HT-29 (cell line): ENCODE results near the gene PAIP2. TPM values are rescaled to one million over a fixed set of nuclear protein-coding genes. Genes with fewer than 3 reads are reported as not detected.
"Not testable (repeated sequence)": the region's sequence is repeated elsewhere in the genome, so short reads cannot be mapped to it uniquely, and the experiment has no call there.

Experiments
- DNase-seq: peaks from one replicate; pipeline ENCODE4 v3.0.0-alpha.2; 2015; ENCODE audit warnings: low spot score
- total RNA-seq: library from RNA; depleted of rRNA; stranded (reverse); fragments of >200 nt; shearing (Covaris generic); gene quantifications from 2 replicates; pipeline ENCODE4 v1.2.3, GENCODE V29; 2014

The PAIP2 gene
- total RNA-seq, 1 experiment from 2014 or later: 29.4 TPM

DNA sequence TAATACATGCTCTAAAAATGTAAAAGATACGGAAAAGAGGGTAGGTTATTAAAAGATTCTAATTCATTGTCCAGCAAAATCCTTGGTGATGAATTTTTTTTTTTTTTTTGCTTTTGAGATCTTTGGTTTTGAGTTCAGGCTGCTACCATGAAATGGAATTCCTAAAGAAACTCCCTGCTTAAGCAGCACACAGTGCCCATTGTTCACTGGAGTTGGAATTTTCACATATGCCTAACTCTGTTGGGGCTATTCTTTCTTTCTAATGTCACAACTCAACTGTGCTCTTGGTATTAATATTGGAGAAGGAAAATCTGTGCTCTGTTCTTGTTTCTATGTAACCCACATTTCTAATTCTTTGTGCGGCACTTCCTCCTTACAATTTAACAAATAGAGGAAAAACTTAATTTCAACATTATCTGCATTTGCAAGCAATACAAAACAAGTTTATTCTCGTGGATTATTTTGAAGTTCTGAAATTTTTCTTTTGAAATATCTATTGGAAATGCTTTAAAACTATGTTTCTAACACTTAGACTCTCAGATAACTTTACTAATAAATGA lies 26.5 kb upstream of the PAIP2 start:
- DNase-seq: no peak

DNA sequence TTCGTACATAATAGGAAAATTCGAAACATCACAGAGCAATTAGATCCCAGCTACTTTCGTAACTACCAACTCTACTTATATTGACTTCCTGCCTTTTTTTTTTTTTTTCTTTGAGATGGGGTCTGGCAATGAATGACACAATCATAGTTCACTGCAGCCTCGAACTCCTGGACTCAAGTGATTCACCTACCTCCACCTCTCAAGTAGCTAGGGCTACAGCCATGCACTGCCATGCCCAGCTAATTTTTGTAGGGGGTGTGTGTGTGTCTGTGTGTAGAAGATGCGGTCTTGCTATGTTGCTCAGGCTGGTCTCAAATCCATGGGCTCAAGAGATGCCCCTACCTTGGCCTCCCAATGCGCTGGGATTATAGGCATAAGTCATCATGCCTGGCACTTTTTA lies 5.8 kb upstream of the PAIP2 start:
- DNase-seq: no peak

DNA sequence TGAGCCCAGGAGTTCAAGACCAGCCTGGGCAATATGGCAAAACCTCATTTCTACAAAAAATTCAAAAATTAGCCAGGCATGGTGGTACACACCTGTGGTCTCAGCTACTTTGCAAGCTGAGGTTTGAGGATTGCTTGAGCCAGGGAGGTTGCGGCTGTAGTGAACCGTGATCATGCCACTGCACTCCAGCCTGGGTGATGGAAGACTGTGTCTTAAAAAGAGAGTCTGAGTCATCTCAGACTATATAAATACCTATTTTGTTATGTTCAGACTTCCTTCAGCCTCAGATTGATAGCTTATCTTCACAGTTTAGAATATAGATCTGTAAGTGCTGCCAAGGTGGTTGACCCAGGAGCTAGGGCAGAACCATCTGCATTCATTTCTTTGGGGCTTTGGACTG lies 1.6 kb upstream of the PAIP2 start:
- no peak for DNase-seq

DNA sequence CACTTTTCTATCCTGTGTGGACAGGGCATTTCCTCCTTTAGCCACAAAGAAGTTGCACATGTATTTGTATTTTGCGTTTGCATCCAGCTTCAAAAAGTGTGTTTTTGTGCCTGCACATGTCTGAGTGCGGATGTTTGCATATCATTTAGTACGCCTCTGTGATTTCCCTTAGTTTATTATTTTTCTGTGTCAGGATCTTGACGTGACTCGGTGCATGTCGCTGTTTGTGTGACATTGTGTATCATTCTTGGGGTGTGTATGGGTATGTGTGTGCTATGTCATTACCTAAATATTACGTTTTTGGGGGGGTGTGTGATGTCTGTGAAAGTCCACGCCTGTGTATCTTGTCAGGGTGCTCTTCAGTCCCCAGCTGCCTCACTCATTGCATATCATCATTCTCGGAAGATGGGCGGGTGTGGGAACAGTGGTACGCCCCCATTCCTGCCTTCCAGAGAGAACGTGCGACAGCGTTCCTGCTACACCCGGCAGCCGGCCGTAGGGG lies 416 bp upstream of the PAIP2 start:
- DNase-seq: no peak

DNA sequence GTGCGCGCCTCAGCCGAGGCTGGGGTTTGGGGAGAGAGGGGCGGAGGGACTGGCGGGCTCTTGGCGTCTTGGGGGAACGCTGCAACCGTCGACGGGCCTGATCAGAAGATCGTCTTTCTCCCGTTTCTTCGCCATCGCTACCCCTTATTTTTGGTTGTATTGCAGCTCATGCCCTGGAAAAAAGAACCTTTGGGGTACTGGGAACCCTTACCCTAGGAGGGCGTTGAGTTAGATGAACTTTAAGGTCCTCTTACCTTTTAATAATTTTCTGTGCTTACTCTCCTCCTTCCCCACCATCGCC lies 719 bp downstream of the PAIP2 start:
- peak; percentile 35 for DNase-seq

DNA sequence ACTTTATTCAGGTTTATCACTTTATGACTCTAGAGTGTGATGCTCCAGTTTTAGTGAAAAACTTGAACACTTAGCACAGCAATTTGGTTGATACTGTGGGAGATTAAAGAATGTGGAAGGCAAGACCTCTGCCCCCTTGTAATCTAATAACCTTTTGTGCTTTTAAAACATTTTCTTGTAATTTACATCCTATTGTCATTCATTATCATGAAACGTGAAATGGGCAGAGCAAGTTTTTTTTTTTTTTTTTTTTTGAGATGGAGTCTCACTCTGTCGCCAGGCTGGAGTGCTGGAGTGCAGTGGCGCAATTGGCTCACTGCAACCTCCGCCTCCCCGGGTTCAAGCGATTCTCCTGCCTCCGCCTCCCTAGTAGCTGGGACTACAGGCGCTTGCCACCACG lies 1.8 kb downstream of the PAIP2 start:
- no peak for DNase-seq

DNA sequence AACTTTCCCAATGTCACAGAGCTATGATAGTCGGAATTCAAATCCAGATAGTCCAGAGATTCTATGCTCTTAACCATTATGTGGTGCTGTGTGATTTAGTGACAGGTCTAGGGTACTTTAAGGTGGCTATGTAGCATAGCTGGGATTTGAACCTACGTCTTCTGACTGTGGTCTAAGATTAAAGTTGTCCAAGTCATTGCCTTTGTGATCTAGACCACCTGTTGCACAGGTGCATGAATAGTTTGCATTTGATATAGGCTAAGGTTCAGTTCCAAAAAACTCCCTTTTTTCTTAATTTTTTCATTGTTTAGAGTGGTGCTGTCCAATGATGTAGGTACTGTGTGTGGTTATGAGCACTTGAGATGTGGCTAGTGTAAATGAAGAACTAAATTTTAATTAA lies 2.5 kb downstream of the PAIP2 start:
- no peak for DNase-seq

DNA sequence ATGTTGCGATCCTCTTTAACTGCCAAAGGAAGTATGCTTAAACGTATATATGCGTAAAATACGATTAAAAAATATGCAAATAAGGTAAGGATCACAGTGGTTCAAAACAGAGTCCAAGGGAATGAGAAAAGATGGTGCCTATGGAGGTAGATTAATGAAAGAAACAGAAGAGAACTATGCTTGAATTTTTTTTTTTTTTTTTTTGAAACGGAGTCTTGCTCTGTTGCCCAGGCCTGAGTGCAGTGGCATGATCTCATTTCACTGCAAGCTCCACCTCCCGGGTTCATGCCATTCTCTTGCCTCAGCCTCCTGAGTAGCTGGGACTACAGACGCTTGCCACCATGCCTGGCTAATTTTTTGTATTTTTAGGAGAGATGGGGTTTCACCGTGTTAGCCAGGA lies 3.8 kb downstream of the PAIP2 start:
- DNase-seq: not testable (repeated sequence)

DNA sequence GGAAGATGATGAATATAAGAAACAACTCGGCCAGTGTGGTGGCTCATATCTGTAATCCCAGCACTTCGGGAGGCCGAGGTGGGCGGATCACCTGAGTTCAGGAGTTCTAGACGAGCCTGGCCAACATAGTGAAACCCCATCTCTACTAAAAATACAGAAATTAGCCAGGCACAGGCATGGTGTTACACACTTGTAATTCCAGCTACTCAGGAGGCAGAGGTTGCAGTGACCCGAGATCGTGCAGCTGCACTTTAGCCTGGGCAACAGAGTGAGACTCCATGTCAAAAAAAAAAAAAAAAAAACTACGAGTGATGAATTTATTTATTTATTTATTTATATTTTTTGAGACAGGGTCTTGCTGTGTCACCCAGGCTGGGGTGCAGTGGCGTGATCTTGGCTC lies 6.2 kb downstream of the PAIP2 start:
- DNase-seq: not testable (repeated sequence)

DNA sequence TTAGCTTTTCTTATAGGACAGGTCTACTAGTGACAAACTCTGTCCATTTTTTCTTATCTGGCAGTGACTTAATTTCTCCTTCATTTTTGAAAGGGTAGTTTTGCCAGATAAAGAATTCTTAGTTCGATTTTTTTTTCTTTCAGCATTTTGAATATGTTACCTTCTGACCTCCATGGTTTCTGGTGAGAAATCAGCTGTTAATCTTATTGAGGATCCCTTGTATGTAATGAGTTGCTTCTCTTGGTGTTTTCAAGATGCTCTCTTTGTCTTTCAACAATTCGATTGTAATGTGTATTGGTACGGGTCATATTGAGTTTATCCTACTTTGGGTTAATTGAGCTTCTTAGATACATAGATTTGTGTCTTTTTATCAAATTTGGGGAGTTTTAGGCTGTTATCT lies 12.5 kb downstream of the PAIP2 start:
- no peak for DNase-seq

DNA sequence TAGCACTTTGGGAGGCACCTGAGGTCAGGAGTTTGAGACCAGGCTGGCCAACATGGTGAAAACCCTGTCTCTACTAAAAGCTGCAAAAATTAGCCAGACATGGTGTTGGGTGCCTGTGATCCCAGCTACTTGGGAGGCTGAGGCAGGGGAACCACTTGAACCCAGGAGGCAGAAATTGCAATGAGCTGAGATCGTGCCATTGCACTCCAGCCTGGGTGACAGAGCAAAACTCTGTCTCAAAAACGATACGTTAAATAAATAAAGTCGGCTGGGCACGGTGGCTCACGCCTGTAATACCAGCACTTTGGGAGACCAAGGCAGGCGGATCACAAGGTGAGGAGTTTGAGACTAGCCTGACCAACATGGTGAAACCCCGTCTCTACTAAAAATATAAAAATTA lies 14.2 kb downstream of the PAIP2 start:
- not testable (repeated sequence) for DNase-seq

DNA sequence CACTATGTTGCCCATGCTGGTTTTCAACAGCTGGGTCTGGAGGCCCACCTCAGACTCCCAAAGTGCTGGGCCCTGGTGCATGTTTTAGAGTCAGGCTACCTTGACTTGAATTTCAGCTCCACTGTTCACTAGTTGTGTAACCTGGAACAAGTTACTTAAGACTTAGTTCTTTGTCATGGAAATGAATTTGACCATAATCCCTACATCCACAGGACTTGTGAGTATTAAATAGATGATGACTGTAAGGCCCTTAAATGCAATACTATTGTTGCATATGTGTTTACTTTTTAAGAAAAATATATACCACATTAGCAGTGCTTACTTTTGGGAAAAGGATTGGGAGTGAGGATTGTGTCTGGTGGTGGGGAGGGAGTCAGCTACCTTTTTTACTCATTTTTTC lies 16.4 kb downstream of the PAIP2 start:
- no peak for DNase-seq

DNA sequence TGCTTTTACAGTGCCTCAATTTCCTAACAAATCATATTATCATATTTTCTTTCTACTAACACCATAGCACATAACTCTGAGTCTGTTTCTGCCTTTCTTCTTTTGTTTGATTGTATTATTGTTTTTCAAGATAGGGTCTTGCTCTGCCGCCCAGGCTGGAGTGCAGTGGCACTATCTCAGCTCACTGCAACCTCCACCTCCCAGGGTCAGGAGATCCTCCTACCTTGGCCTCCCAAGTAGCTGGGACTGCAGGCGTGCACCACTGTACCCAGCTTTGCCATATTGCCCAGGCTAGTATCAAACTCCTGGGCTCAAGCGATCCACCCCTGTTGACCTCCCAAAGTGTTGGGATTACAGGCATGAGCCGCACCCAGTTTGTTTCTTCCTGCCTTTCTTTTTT lies 18.7 kb downstream of the PAIP2 start:
- DNase-seq: no peak

DNA sequence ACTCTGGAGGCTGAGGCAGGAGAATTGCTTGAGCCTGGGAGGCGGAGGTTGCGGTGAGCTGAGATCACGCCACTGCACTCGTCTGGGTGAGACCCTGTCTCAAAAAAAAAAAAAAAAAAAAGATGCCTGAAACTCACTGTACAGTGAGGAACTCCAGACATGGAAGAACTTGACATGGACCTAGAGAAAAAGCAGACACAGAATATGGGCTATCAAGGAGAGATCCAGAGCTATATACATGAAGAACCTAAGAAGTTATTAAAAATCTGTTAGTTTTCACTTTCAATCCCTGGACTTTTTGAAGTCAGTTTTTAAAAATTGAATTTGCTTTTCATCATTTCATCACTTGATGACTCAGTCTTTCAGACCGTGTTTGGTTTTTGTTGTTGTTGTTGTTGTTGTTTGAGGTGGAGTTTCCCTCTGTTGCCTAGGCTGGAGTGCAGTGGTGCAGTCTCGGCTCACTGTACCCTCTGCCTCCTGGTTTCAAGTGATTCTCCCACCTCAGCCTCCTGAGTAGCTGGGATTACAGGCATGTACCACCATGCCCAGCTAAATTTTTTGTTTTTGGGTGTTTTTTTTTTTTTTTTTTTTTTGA lies 20.3 kb downstream of the PAIP2 start:
- no peak for DNase-seq

DNA sequence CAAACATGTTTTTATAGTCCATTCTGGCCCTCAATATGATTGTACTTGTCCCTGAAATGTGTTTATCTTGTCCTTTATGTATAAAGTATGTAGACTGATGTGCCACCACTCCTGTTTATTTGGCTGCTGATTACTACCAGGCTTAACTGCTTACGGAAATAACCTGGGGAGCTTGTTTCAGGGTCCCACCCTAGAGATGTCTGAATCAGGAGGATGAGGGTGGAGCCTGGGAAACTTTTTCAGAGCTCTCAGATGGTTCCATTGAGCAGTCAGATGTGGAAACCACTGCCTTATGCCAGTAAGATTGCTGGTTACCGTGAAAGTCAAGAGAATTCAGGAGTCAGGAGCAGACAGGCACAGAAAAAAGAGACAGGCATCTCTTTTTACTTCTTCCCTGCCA lies 22.3 kb downstream of the PAIP2 start:
- DNase-seq: no peak

DNA sequence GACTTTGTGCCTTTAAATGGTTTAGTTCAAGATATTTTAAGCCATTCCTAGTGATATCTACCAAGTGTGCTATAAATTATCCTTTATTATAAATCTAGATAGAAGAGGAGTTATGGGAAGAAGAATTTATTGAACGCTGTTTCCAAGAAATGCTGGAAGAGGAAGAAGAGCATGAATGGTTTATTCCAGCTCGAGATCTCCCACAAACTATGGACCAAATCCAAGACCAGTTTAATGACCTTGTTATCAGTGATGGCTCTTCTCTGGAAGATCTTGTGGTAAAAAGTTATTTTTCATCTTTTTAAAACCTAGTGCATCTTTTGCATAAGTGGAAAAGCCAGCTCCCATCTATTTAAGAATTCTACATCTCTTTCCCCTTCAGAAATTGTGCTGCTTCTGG lies 22.8 kb downstream of the PAIP2 start:
- DNase-seq: no peak

DNA sequence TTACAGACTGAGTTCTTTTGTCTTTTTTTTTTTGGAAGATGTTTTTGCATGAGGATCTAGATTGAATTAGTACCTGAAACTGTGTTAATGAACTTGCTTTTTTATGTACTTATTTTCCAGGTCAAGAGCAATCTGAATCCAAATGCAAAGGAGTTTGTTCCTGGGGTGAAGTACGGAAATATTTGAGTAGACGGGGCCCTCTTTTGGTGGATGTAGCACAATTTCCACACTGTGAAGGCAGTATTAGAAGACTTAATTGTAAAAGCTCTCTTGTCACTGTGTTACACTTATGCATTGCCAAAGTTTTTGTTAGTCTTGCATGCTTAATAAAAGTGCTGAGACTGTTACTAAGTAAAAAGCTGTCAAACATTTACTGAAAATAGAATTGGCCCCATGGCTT lies 27.0 kb downstream of the PAIP2 start:
- no peak for DNase-seq

DNA sequence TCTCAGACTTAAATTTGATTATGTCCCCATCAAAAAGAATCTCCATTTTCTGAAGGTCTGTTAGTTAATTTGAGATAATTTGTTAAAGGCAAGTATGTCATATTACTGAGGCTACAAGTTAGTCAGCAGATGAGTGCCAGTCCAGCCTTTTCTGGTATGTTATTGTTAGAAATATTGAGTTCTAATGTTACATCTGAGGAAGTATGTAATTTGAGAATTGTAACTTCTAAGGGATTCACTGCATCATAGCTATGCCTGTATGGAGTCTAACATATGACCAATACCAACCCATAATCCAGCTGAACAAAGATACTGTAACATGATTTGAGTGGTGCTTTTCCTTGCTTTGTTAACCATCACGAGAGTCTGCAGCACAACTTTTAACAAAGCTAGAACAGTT lies 27.5 kb downstream of the PAIP2 start:
- no peak for DNase-seq

DNA sequence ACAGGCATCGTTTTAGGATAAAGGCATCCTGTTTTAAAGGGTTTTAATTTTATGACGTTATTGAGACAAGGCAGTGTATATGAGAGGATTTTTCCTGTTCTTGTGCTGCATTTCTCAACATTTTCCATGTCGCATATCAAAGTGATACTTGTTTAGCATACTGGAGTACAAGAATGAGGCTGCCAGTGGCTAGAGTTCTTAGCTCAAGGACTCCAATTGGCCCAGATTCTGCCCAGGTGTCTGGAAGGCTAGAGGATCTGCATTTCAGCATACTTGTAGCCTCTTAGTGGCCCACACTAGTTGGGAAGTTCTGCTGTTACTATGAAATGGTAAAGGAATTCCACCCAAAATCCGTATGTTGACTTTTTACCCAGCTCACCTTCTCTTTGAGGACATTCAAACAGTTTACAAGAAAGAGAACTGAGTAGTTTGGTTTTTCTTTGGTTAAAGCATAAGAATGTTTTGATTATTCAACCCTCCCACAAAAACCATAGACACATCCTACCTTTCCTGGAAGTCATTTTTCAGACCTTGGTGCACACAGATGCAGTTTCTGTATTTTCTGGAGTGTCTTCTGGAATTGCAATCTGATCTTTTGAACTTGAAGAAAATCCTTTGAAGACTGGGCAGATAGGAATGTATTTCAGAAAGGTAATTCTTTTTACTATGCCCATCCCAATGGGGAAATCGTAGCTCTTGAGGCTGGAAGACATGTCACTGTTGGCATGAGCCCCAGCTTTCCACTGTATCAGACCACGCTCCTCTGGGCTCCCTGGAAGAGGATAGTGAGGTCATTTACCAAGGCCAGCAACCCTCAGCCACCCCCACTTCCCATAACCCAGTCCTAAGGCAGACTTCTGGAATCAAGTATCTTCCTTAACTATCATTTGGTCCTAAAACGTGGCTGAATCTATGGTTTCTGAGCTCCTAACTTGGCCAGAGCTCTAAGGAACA lies 30.1 kb downstream of the PAIP2 start:
- DNase-seq: no peak

DNA sequence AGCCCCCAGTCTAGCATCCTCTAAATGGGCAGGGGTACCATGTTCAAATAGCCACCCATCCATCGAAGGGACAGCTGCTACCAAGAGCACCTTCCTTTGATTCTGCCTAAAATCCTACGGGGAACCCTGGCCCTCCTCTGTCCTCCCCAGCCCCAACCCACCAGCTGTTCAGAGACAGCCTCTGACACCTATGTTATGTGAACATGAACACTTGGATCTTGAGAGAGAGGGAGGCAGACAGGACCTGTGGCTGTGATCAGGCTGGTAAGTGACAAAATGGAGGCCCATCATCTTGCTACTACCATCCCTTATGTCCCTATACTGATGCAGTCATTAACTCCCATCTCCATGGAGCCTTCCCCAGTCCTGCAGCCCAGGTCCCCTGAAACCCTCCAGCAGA lies 33.3 kb downstream of the PAIP2 start:
- no peak for DNase-seq

DNA sequence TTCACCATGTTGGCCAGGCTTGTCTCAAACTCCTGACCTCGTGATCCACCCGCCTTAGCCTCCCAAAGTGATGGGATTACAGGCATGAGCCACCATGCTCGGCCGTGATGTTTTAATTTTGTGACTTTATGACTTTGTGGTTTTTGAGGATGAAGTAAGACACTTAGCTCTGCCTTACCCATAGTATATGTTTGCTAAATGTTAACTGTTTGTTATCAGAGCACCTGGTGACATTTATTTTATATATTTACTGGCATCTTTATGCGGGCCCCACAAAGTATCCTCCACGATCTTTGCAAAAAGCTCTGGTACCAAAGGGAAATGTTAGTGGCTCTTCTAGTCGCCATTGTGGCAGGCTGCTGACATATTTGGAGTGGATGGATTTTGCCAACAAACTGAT lies 34.7 kb downstream of the PAIP2 start:
- no peak for DNase-seq

DNA sequence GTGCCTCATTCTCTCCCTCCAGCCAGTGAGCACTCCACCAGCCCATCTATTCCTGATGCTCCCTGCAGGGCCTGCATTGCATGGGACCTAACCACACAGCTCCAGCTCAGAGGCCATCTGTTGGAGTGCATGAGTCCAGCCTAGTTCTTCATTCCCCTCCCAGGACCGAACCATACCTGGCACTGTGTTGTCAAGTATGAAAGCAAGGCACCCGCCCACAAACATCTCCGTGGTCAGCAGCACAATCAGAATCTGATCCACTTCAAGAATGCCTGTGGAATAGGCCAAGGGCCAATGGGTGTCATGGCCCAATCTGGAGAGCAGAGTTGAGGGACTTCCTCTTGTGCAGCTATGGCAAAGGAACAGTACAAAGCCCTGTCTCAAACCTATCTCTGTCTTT lies 35.6 kb downstream of the PAIP2 start:
- no peak for DNase-seq
